Ovary (tissue), 9 donors: Measurements from ENCODE around the gene RBBP8NL. TPM values are rescaled to one million over a fixed set of nuclear protein-coding genes. Genes with fewer than 3 reads are reported as not detected.

ENCODE experiments used
- DNase-seq, 5 donors: peaks; one replicate each; pipeline ENCODE4 v3.0.0-alpha.2; 2019 to 2020
- H3K27ac ChIP-seq, 2 donors: fragments of 200-600 bp; one replicate each; pipeline versions ENCODE4 v1.5.1 to v1.8.0; 2019 to 2022
- H3K27me3 ChIP-seq: fragments of 200-600 bp; one replicate; pipeline ENCODE4 v1.8.0; 2022
- H3K36me3 ChIP-seq: fragments of 200-600 bp; sonication (generic); one replicate; pipeline ENCODE4 v1.5.1; 2019
- H3K4me1 ChIP-seq: one replicate; pipeline ENCODE4 v1.8.1; 2013; ENCODE audit warnings: mild to moderate bottlenecking, moderate library complexity; ENCODE audit not compliant: insufficient read depth
- H3K4me3 ChIP-seq: fragments of 200-600 bp; sonication (generic); one replicate; pipeline ENCODE4 v1.5.1; 2017
- H3K9me3 ChIP-seq, 2 donors: fragments of 200-600 bp in 1 of 2; sonication (generic) in 1 of 2; one replicate each; pipeline versions ENCODE4 v1.5.1 to v1.8.1; 2013 to 2019; ENCODE audit warnings: mild to moderate bottlenecking in 1 of 2, moderate library complexity in 1 of 2
- EP300 ChIP-seq: sonication (generic); formaldehyde crosslinking; IDR thresholded peaks from one replicate; pipeline ENCODE4 v1.6.1; 2017; ENCODE audit warnings: antibody characterized with exemption
- POLR2A ChIP-seq: fragments of 450-650 bp; IDR thresholded peaks from one replicate; pipeline ENCODE4 v1.6.1; 2017; ENCODE audit warnings: antibody characterized with exemption, mild to moderate bottlenecking, moderate library complexity
- WGBS, 3 donors: extraction: QIAGEN DNeasy Blood & Tissue Kit in 1 of 3; methylation state at CpG; one replicate each; pipeline versions ENCODE4 v1.1.5 to v1.1.7; 2013 to 2017; 5-methylcytosine and 5-hydroxymethylcytosine counted together
- intact Hi-C, 4 donors: fragments of 100-400 bp; cut with DNase I; formaldehyde crosslinking; loops; one replicate each; pipeline versions ENCODE4 v1.11.0 to v1.15.1; 2022 to 2023
- polyA plus RNA-seq, 2 donors: library from polyadenylated mRNA; stranded (reverse); fragments of 200-250 nt in 1 of 2; fragments of 350-450 nt in 1 of 2; fragmentation: Illumina TruSeq in 1 of 2; extraction: RNeasy Lipid Tissue Mini Kit (QIAGEN cat#74804) in 1 of 2; gene quantifications; one replicate each; pipeline ENCODE4 v1.2.3, GENCODE V29; 2013 to 2014
- total RNA-seq, 7 donors: library from RNA; depleted of rRNA in 2 of 7; stranded (reverse); fragments of >200 nt in 2 of 7; fragmentation: NEBNext Ultra II Directional in 3 of 7; extraction: Animal tissue kit (Norgen Biotek cat#: 25700) in 3 of 7; gene quantifications; one replicate each; pipeline versions ENCODE4 v1.1.0 to v1.2.4, GENCODE V29; 2016 to 2023
- TF ChIP-seq, protein P1 (sequence below), 3 donors: fragments of 450-650 bp in 2 of 3; fragments of 200-600 bp in 1 of 3; IDR thresholded peaks; one replicate each; pipeline versions ENCODE4 v1.5.1 to v1.8.0; 2016 to 2022; ENCODE audit warnings: antibody characterized with exemption in 3 of 3, mild to moderate bottlenecking in 1 of 3
- donor health status: DM: no; HTN: no; CAD: no; lungs with moderate emphysema.
- donor health status: DM: no; HTN: no; CAD: no.
- donor health status: Bipolar disorder and iron deficiency.
- donor health status: DM: yes; HTN: yes; CAD: no.
- donor health status: DM: no; HTN: no; CAD: no.
- donor health status: DM: yes; HTN: yes; CAD: no.

Gene RBBP8NL
- total and polyA plus RNA-seq, 9 donors, result 0.32 to 0.46 TPM; not detected in 7

DNA sequence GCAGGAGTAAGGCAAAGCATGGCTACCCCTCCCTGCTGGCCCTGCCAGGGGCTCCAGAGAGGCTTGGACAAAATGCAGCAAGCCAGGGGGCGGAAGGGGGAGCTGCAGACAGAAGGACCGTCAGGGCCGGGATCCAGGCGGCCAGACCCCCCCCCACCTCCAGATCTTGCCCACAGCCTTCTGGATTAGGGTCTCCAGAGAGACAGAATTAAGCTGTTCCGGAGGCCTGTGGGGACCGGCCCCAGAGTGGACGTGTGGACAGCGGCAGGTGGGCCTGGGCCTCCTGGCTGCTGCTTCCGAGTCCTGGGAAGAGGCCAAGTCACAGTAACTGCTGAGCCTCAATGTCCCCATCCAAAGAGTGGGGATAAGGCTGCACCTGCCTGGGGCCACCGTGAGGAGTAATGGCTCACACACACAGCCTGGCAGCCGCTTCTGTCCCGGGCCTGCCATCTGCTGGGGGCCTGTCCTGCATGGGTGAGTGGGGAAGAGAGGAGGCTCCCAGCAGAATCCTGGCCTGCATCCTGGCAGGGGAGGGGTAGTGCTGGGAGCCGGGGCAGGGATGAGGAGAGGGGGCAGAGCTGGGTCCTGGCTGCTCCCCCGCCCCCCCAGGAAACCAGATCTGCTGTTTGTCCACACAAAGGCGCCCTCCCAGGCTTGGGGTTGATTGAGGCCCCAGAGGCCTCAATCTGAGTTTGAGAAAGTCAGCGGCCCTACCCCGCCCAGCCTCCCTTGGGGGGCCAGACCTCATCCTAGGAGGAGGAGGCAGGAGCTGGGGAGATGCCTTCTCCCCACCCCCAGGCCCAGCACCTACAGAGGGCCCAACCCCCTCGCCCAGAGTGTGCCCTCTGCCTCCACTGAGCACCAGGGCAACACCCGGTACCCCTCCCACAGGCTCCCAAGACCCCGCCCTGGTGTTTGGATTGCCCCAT is 64.1 kb downstream of the RBBP8NL start:
- Histone ChIP-seq H3K9me3 (no peaks in the 10 kb centered on the region), H3K36me3 (no peaks in the 10 kb centered on the region), H3K4me3 (no peak overlapping the region), H3K4me1 (peaks cover 2% of the 10 kb centered on the region), H3K27me3 (peaks cover 2% of the 10 kb centered on the region), H3K27ac (no peak overlapping the region)
- TF ChIP-seq POLR2A, result no peak
- intact Hi-C loops, result loop anchor here in 1 of 4 donors (10.0 kb wide), 1 partner anchor 58 kb away; the partner anchor contains the start of gene ADRM1
- 66 to 76% (median 76%) methylated on average over 20 of the region's 20 CpGs for WGBS, 3 donors
- DNase-seq, result peak in 3 of 5 donors; percentile 16 to 19 (median 19)

DNA sequence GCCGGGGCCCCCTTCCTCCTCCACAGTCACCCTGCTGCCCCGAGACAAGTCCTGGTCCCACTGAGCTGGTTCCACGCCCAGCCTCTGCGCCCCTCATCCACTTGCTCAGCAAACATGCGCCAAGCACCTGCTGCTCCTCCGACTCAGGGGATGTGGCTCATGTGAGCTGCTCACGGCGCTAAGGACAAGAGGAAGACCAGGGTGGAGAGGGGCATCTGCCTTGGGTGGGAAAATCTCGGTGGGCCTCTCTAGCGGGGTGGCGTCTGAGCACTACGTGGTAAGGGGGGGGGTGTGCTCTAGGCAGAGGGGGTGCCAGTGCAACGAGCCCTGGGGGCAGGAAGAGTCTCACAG is 64.8 kb downstream of the RBBP8NL start:
- Histone ChIP-seq H3K36me3 (no peaks in the 10 kb centered on the region), H3K27me3 (peaks cover 2% of the 10 kb centered on the region), H3K4me1 (peaks cover under 1% of the 10 kb centered on the region), H3K9me3 (no peaks in the 10 kb centered on the region), H3K4me3 (no peak overlapping the region), H3K27ac (no peak overlapping the region)
- peak in 1 of 5 donors; percentile 16 for DNase-seq
- WGBS, 3 donors, result 79 to 87% (median 82%) methylated on average over 13 of the region's 13 CpGs
- TF ChIP-seq EP300 (no peak), POLR2A (no peak)
- TF ChIP-seq, protein P1, sequence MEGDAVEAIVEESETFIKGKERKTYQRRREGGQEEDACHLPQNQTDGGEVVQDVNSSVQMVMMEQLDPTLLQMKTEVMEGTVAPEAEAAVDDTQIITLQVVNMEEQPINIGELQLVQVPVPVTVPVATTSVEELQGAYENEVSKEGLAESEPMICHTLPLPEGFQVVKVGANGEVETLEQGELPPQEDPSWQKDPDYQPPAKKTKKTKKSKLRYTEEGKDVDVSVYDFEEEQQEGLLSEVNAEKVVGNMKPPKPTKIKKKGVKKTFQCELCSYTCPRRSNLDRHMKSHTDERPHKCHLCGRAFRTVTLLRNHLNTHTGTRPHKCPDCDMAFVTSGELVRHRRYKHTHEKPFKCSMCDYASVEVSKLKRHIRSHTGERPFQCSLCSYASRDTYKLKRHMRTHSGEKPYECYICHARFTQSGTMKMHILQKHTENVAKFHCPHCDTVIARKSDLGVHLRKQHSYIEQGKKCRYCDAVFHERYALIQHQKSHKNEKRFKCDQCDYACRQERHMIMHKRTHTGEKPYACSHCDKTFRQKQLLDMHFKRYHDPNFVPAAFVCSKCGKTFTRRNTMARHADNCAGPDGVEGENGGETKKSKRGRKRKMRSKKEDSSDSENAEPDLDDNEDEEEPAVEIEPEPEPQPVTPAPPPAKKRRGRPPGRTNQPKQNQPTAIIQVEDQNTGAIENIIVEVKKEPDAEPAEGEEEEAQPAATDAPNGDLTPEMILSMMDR (IDR thresholded peaks at IDR 0.05), result no peak
- intact Hi-C loops, result loop anchor here in 1 of 4 donors (10.0 kb wide), 1 partner anchor 58 kb away; the partner anchor contains the start of gene ADRM1

DNA sequence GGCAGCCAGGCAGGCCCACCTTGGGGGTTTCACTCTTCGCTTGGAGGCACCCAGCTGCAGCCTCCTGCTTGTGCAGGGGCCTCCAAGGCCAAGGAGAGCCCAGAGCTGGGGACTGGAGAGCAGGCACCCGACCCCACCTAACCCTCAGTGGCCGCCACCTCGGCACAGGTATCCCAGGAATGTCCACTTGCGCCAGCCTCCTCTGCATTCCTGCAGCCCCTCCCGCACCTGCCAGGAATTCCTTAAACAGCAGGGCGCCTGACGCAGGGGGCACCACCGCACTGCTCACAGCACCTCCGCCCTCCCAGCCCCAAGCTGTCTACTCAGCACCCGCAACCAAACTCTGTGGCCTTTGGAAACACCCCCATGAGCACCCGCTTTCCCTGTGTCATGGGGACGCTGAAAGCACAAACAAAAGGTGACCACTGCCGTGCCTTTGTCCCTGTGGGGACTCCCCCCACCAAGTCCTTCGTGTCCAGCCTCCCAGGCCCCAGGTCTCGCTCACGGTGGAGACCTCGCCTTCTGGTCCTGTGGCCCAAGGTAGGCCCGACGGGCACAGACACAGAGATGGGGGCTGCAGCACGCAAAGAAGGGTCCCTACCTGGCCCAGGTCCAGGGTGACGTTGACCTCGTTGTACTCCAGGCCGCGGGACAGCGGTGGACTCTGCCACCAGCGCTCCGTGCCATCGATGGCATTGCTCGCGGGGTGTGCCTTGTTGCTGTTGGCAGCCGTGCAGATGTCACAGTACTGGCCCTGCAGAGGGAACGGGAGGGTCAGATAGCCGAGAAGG is 65.3 kb downstream of the RBBP8NL start:
- intact Hi-C loops, result loop anchor here in 1 of 4 donors (10.0 kb wide), 1 partner anchor 57 kb away; the partner anchor contains the start of gene ADRM1
- 85 to 87% (median 87%) methylated on average over 32 to 34 of the region's 34 CpGs for WGBS, 3 donors
- DNase-seq, result peak in 4 of 5 donors; percentile 17 to 40 (median 36)
- Histone ChIP-seq H3K27ac (no peak overlapping the region), H3K4me1 (peaks cover 3% of the 10 kb centered on the region), H3K9me3 (no peaks in the 10 kb centered on the region), H3K27me3 (peaks cover 2% of the 10 kb centered on the region), H3K4me3 (no peak overlapping the region), H3K36me3 (no peaks in the 10 kb centered on the region)
- TF ChIP-seq, protein P1 (IDR thresholded peaks at IDR 0.05), result no peak
- TF ChIP-seq POLR2A (no peak), EP300 (no peak)

DNA sequence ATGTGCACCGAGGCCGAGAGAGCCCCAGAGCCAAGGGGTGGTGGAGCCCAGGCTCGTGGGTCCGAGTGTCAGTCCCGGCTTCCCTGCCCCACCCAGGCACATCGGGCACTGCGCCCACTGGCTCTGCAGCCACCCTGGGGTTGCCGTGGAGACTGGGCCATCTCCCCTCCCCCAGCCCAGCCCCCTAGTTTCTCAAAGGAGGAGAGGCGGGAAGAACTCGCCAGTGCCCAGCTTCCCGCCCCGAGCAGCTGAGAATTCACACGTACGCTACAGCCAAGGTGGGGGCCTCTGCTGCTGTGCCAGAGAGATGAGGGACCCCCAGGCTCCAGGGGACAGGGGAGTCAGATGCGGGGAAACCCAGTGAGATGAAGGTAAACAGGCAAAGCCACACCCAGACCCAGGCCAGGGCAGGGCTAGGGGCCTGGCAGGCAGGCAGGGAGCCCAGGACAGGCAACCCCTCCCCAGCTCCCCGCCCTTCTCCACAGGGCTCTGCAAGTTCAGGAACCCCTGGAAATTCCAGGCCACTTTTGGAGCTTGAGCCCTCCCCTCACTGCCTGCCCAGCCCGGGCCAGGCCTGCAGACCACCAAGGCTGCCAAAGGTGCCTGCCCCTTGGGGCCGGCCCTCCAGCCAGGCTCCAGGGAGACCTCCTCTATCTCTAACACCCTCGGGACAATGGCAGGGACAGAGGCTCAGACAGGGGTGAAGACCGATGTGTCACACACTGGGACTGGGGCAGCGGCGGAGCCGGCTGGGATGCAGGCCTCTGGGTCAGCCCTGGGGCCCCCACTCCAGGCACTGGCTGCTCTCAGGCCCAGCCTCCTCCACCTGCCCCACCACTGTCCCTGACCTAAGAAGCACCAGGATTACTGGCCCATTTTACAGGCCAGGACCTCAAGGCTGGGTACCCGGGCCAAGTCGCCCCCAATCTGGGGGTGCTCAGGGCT is 66.2 kb downstream of the RBBP8NL start:
- peak in 4 of 5 donors; percentile 27 to 45 (median 36) for DNase-seq
- TF ChIP-seq, protein P1 (IDR thresholded peaks at IDR 0.05), result no peak
- TF ChIP-seq POLR2A (no peak), EP300 (no peak)
- Histone ChIP-seq H3K27ac (no peak overlapping the region), H3K9me3 (no peaks in the 10 kb centered on the region), H3K27me3 (no peaks in the 10 kb centered on the region), H3K4me3 (no peak overlapping the region), H3K36me3 (no peaks in the 10 kb centered on the region), H3K4me1 (peaks cover 10% of the 10 kb centered on the region)
- WGBS, 3 donors, result 58 to 73% (median 63%) methylated on average over 18 to 25 of the region's 25 CpGs
- intact Hi-C loops, result loop anchor here in 1 of 4 donors (10.0 kb wide), 1 partner anchor 56 kb away; the partner anchor contains the start of gene ADRM1

Other genes with a start within 250 kb of the RBBP8NL start
- gene MTG2, start 244.5 kb downstream of the RBBP8NL start, total RNA-seq, result 10 to 100 TPM; 16.2 to 36.9 (median 33.3) TPM
- gene MTG2, start 244.5 kb downstream of the RBBP8NL start, polyA plus RNA-seq, result 10 to 100 TPM; 12.7 to 35.5 TPM
- not detected for gene HRH3, start 207.3 kb downstream of the RBBP8NL start, total RNA-seq
- gene HRH3, start 207.3 kb downstream of the RBBP8NL start, polyA plus RNA-seq, result not detected
- 10 to 100 TPM; 17.9 to 42.2 (median 36.6) TPM for gene OSBPL2, start 189.0 kb downstream of the RBBP8NL start, total RNA-seq
- gene OSBPL2, start 189.0 kb downstream of the RBBP8NL start, polyA plus RNA-seq, result 10 to 100 TPM; 14.2 to 30.1 TPM
- gene ADRM1, start 124.5 kb downstream of the RBBP8NL start, total RNA-seq, result 100 to 1,000 TPM in 1 of 7 donors, 10 to 100 TPM in 6; 42.8 to 109 (median 56.3) TPM
- 10 to 100 TPM in 1 of 2 donors, 1 to 10 TPM in 1; 7.8 to 52.5 TPM for gene ADRM1, start 124.5 kb downstream of the RBBP8NL start, polyA plus RNA-seq
- gene LAMA5, start 60.2 kb downstream of the RBBP8NL start, total RNA-seq, result 100 to 1,000 TPM in 1 of 7 donors, 10 to 100 TPM in 6; 24.7 to 115 (median 51.2) TPM
- gene LAMA5, start 60.2 kb downstream of the RBBP8NL start, polyA plus RNA-seq, result 10 to 100 TPM in 1 of 2 donors, 1 to 10 TPM in 1; 4.7 to 42.2 TPM
- 1,000 to 10,000 TPM; 2,424 to 8,739 (median 2,977) TPM for gene RPS21, start 40.4 kb downstream of the RBBP8NL start, total RNA-seq
- 1,000 to 10,000 TPM; 1,038 to 9,967 TPM for gene RPS21, start 40.4 kb downstream of the RBBP8NL start, polyA plus RNA-seq
- 1 to 10 TPM; 3.6 to 7.0 (median 4.9) TPM for gene CABLES2, start 20.3 kb downstream of the RBBP8NL start, total RNA-seq
- gene CABLES2, start 20.3 kb downstream of the RBBP8NL start, polyA plus RNA-seq, result 1 to 10 TPM; 2.7 to 4.1 TPM
- 1 to 10 TPM in 2 of 7 donors, under 1 TPM in 3, not detected in 2; 0.13 to 5.5 (median 0.92) TPM for gene GATA5, start 48.5 kb upstream of the RBBP8NL start, total RNA-seq
- gene GATA5, start 48.5 kb upstream of the RBBP8NL start, polyA plus RNA-seq, result 1 to 10 TPM in 1 of 2 donors, under 1 TPM in 1; 0.08 to 1.3 TPM
- 10 to 100 TPM in 1 of 7 donors, 1 to 10 TPM in 6; 3.3 to 10.9 (median 4.4) TPM for gene SLCO4A1, start 215.0 kb upstream of the RBBP8NL start, total RNA-seq
- 1 to 10 TPM; 1.1 to 2.2 TPM for gene SLCO4A1, start 215.0 kb upstream of the RBBP8NL start, polyA plus RNA-seq